Hepatocyte (in vitro differentiated cells): ENCODE measurements around the gene FAM193A. TPM values are rescaled to one million over a fixed set of nuclear protein-coding genes. Genes with fewer than 3 reads are reported as not detected.

Source experiments
- DNase-seq: peaks from one replicate; pipeline ENCODE4 v3.0.0-alpha.2; 2016; ENCODE audit warnings: low spot score
- H2AFZ ChIP-seq: fragments of 200-600 bp; sonication (generic); 2 replicates; pipeline ENCODE4 v1.6.0; 2016; ENCODE audit warnings: antibody characterized with exemption, mild to moderate bottlenecking
- H3K27ac ChIP-seq: fragments of 200-600 bp; sonication (generic); 2 replicates; pipeline ENCODE4 v1.5.1; 2016; ENCODE audit warnings: mild to moderate bottlenecking
- H3K27me3 ChIP-seq: fragments of 200-600 bp; sonication (generic); 2 replicates; pipeline ENCODE4 v1.6.1; 2016
- H3K36me3 ChIP-seq: fragments of 200-600 bp; sonication (generic); replicated peaks from 2 replicates; pipeline ENCODE4 v1.5.1; 2016; ENCODE audit warnings: low read depth; ENCODE audit not compliant: insufficient read depth
- H3K4me1 ChIP-seq: fragments of 200-600 bp; sonication (generic); 2 replicates; pipeline ENCODE4 v1.5.1; 2016; ENCODE audit warnings: mild to moderate bottlenecking, moderate library complexity; ENCODE audit not compliant: insufficient read depth
- H3K4me2 ChIP-seq: fragments of 200-600 bp; sonication (generic); 2 replicates; pipeline ENCODE4 v1.6.0; 2016
- H3K4me3 ChIP-seq: fragments of 200-600 bp; sonication (generic); 2 replicates; pipeline ENCODE4 v1.5.1; 2016; ENCODE audit warnings: mild to moderate bottlenecking
- H3K79me2 ChIP-seq: fragments of 200-600 bp; sonication (generic); 2 replicates; pipeline ENCODE4 v1.6.0; 2017; ENCODE audit warnings: mild to moderate bottlenecking
- H3K9me2 ChIP-seq: fragments of 200-600 bp; sonication (generic); replicated peaks from 2 replicates; pipeline ENCODE4 v1.6.0; 2017; ENCODE audit warnings: mild to moderate bottlenecking; ENCODE audit not compliant: insufficient read depth
- H3K9me3 ChIP-seq: fragments of 200-600 bp; sonication (generic); 2 replicates; pipeline ENCODE4 v1.5.1; 2016; ENCODE audit warnings: low read depth, mild to moderate bottlenecking
- H4K20me1 ChIP-seq: fragments of 200-600 bp; sonication (generic); 2 replicates; pipeline ENCODE4 v1.6.0; 2016; ENCODE audit warnings: mild to moderate bottlenecking; ENCODE audit not compliant: insufficient read depth, poor library complexity, severe bottlenecking
- EZH2 ChIP-seq: fragments of 200-600 bp; sonication (generic); IDR thresholded peaks from 2 replicates; pipeline ENCODE4 v1.6.1; 2016; ENCODE audit warnings: antibody characterized with exemption, mild to moderate bottlenecking, borderline replicate concordance
- EZH2phosphoT487 ChIP-seq: fragments of 200-600 bp; sonication (generic); IDR thresholded peaks from one replicate; pipeline ENCODE4 v1.6.1; 2018; ENCODE audit warnings: antibody characterized with exemption, mild to moderate bottlenecking, low read depth, moderate library complexity; ENCODE audit not compliant: unreplicated experiment, severe bottlenecking
- WGBS: methylation state at CpG from one replicate; pipeline ENCODE4 v1.1.6; 2016; ENCODE audit warnings: low lambda C conversion rate; ENCODE audit errors: missing lambda C conversion rate; 5-methylcytosine and 5-hydroxymethylcytosine counted together
- polyA plus RNA-seq: library from polyadenylated mRNA; unstranded; fragments of >200 nt; fragmentation: Nextera tagmentation; extraction: Ambion mirVana; gene quantifications from 2 replicates; pipeline ENCODE4 v1.2.1, GENCODE V29; 2016
- total RNA-seq: library from RNA; depleted of rRNA; stranded (reverse); fragments of >200 nt; gene quantifications from 2 replicates; pipeline ENCODE4 v1.2.3, GENCODE V29; 2014
- TF ChIP-seq, protein P1 (sequence below): fragments of 200-600 bp; sonication (generic); IDR thresholded peaks from 2 replicates; pipeline ENCODE4 v1.5.1; 2016; ENCODE audit warnings: antibody characterized with exemption, mild to moderate bottlenecking; ENCODE audit not compliant: poor library complexity

FAM193A gene
- total and polyA plus RNA-seq, 2 experiments from 2014 or later, result 11.4 to 15.8 TPM

DNA sequence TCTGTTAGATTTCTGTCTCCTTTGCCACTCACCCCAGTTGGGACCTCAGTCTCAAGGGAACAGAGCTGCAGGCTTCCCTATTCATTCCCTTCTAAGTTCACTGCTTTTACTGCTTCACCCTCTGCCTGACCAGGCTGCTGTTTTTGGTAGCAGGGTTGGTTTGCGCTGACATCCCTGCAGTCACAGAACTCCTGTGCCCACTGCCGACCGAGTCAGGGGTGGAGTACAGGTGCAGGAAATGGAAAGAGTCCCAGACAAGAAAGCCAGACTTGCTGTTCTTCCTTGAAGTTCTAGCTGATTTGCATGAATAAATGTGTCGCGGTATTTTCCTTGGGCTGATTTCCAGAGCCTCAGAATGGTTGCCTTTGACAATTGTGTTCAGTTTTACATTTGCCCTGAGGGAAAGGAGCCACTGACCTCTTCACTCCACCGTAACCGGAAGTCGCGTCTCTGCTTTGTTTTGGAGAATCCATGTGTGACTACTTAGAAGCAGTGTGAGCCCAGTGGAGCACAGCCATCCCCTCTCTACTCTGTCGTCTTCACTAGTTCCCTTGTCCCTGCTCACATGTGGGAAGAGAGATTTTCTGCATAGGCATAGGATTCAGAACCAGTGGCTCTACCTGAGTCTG lies 134.9 kb downstream of the FAM193A start:
- Histone ChIP-seq H3K4me3 (no peak overlapping the region), H3K36me3 (no peaks in the 10 kb centered on the region), H3K9me2 (no peaks in the 10 kb centered on the region), H4K20me1 (peaks cover 7% of the 10 kb centered on the region), H2AFZ (no peak overlapping the region), H3K9me3 (no peaks in the 10 kb centered on the region), H3K4me2 (no peak overlapping the region), H3K27ac (no peak overlapping the region), H3K79me2 (peaks cover 53% of the 10 kb centered on the region), H3K4me1 (no peaks in the 10 kb centered on the region), H3K27me3 (no peaks in the 10 kb centered on the region)
- WGBS, result 85% methylated on average over 10 of the region's 10 CpGs
- TF ChIP-seq, protein P1, sequence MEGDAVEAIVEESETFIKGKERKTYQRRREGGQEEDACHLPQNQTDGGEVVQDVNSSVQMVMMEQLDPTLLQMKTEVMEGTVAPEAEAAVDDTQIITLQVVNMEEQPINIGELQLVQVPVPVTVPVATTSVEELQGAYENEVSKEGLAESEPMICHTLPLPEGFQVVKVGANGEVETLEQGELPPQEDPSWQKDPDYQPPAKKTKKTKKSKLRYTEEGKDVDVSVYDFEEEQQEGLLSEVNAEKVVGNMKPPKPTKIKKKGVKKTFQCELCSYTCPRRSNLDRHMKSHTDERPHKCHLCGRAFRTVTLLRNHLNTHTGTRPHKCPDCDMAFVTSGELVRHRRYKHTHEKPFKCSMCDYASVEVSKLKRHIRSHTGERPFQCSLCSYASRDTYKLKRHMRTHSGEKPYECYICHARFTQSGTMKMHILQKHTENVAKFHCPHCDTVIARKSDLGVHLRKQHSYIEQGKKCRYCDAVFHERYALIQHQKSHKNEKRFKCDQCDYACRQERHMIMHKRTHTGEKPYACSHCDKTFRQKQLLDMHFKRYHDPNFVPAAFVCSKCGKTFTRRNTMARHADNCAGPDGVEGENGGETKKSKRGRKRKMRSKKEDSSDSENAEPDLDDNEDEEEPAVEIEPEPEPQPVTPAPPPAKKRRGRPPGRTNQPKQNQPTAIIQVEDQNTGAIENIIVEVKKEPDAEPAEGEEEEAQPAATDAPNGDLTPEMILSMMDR, result no peak
- TF ChIP-seq EZH2phosphoT487 (no peak), EZH2 (no peak)
- DNase-seq, result no peak

DNA sequence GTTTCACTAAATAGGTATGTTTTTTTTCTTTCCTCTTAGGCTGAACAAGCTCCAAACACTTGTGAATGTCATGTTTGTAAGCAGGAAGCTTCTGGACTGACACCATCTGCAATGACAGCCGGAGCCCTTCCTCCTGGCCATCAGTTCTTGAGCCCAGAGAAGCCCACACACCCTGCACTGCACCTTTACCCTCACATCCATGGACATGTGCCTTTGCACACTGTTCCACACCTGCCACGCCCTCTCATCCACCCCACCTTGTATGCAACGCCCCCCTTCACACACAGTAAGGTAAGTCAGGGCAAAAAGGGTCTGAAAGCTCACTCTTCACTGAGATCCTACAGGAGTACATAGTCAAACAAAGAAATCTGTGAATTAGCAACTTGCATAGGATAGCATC lies 135.6 kb downstream of the FAM193A start:
- Histone ChIP-seq H3K27ac (no peak overlapping the region), H3K4me3 (no peak overlapping the region), H3K36me3 (no peaks in the 10 kb centered on the region), H3K9me2 (no peaks in the 10 kb centered on the region), H3K4me2 (no peak overlapping the region), H4K20me1 (peaks cover 1% of the 10 kb centered on the region), H3K79me2 (peaks cover 53% of the 10 kb centered on the region), H3K4me1 (no peaks in the 10 kb centered on the region), H2AFZ (no peak overlapping the region), H3K9me3 (no peaks in the 10 kb centered on the region), H3K27me3 (no peaks in the 10 kb centered on the region)
- TF ChIP-seq, protein P1, result no peak
- TF ChIP-seq EZH2 (no peak), EZH2phosphoT487 (no peak)
- 95% methylated on average over 3 of the region's 3 CpGs for WGBS
- DNase-seq, result no peak

DNA sequence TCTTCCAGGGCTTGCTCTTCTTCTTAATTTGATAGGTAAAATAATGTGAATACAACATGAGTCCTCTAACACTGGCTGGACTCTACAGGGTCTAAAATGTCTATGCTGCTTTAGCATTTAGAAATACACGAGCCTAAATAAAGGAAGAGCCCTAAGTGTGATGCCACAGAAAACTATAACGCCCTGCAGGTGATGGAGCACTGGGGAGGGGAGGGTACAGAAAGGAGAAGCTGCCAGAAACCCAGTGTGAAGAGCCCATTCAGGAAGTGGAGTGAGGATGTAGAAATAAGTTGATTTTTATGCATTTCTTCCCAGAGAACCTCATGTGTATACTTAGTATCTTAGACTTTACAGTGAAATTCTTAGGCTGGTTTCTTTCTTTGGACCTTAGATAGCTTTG lies 136.3 kb downstream of the FAM193A start:
- 95% methylated on average over 2 of the region's 2 CpGs for WGBS
- no peak for DNase-seq
- Histone ChIP-seq H3K9me3 (no peaks in the 10 kb centered on the region), H3K9me2 (no peaks in the 10 kb centered on the region), H3K27ac (no peak overlapping the region), H3K79me2 (peaks cover 54% of the 10 kb centered on the region), H3K27me3 (no peaks in the 10 kb centered on the region), H3K4me2 (no peak overlapping the region), H3K4me3 (no peak overlapping the region), H3K36me3 (no peaks in the 10 kb centered on the region), H4K20me1 (no peaks in the 10 kb centered on the region), H3K4me1 (no peaks in the 10 kb centered on the region), H2AFZ (no peak overlapping the region)
- TF ChIP-seq EZH2, result no peak
- TF ChIP-seq, protein P1, result no peak
- no peak for TF ChIP-seq EZH2phosphoT487
